ENCODE measurements around the gene SS18.
A peak's percentile ranks its signal among the peaks of the same experiment; 100 is the strongest.

The SS18 gene

GRCh38 chr18:26071725-26072124 is 18.7 kb downstream of the SS18 start:
- no peak overlapping the region for H3K9ac ChIP-seq (ENCODE audit: low read length)
- peaks cover 89% of the 10 kb centered on the region for H3K36me3 ChIP-seq (ENCODE audit: control insufficient read depth, insufficient read depth, low read length)
- no peaks in the 10 kb centered on the region for H3K27me3 ChIP-seq (ENCODE audit: control insufficient read depth, insufficient read depth, low read length)
- H3K4me1 ChIP-seq (ENCODE audit: control insufficient read depth, insufficient read depth, low read length) = no peaks in the 10 kb centered on the region
- peaks cover 12% of the 10 kb centered on the region; the same call in 1 of the 2 replicates for H3K9me3 ChIP-seq (ENCODE audit: control insufficient read depth, insufficient read depth, low read depth, low read length)
- no peak overlapping the region for H3K27ac ChIP-seq (ENCODE audit: low read depth, low read length)
- no peak overlapping the region for H3K4me3 ChIP-seq (ENCODE audit: low read depth, low read length)

DNA sequence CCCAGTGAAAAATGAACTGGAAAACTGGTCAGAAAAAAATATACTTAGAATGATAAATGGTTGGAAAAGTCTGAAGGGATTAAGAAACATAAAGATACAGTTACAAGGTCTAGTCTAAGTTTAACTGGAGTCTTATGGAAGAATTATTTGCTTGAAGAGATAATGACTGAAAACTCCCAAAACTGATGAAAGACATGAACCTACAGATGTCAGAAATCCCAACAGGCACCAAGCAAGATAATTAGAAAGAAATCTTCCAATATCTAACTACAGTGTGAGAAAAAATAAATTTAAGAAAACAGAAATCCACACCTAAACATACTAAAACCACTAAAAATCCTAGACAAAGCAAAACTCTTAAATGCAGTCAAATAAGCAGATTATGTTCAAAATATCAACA is 19.4 kb downstream of the SS18 start:
- H3K27me3 ChIP-seq (ENCODE audit: control insufficient read depth, insufficient read depth, low read length) = no peaks in the 10 kb centered on the region
- H3K4me3 ChIP-seq (ENCODE audit: low read depth, low read length) = no peak overlapping the region
- H3K36me3 ChIP-seq (ENCODE audit: control insufficient read depth, insufficient read depth, low read length) = peaks cover 87% of the 10 kb centered on the region
- H3K4me1 ChIP-seq (ENCODE audit: control insufficient read depth, insufficient read depth, low read length) = no peaks in the 10 kb centered on the region
- no peak overlapping the region for H3K27ac ChIP-seq (ENCODE audit: low read depth, low read length)
- peaks cover 12% of the 10 kb centered on the region; the same call in 1 of the 2 replicates for H3K9me3 ChIP-seq (ENCODE audit: control insufficient read depth, insufficient read depth, low read depth, low read length)
- no peak overlapping the region for H3K9ac ChIP-seq (ENCODE audit: low read length)

DNA sequence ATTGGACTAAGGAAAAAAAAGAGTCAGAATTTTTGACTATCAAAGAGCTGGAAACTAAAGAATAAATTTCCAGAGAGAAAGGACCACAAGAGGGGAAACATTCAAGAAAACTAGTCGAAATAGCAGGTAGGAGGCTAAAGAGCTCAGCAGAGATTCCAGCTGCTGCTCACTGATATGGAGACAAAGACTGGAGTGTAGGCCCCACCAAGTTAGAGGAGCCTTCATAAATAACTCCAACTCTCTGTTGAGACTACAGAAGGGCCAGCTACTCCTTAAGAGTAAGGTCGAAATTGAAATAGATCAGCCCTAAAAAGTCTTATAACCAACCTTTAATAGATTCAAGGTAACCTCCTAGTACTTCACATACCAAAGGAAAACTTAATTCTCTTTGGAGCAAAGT is 31.1 kb downstream of the SS18 start:
- no peak overlapping the region for H3K4me3 ChIP-seq (ENCODE audit: low read depth, low read length)
- H3K36me3 ChIP-seq (ENCODE audit: control insufficient read depth, insufficient read depth, low read length) = peaks cover 33% of the 10 kb centered on the region
- H3K27ac ChIP-seq (ENCODE audit: low read depth, low read length) = peak overlapping the region; percentile 19; the same call in 1 of the 2 replicates
- no peaks in the 10 kb centered on the region for H3K9me3 ChIP-seq (ENCODE audit: control insufficient read depth, insufficient read depth, low read depth, low read length)
- H3K4me1 ChIP-seq (ENCODE audit: control insufficient read depth, insufficient read depth, low read length) = no peaks in the 10 kb centered on the region
- H3K27me3 ChIP-seq (ENCODE audit: control insufficient read depth, insufficient read depth, low read length) = no peaks in the 10 kb centered on the region
- H3K9ac ChIP-seq (ENCODE audit: low read length) = no peak overlapping the region

DNA sequence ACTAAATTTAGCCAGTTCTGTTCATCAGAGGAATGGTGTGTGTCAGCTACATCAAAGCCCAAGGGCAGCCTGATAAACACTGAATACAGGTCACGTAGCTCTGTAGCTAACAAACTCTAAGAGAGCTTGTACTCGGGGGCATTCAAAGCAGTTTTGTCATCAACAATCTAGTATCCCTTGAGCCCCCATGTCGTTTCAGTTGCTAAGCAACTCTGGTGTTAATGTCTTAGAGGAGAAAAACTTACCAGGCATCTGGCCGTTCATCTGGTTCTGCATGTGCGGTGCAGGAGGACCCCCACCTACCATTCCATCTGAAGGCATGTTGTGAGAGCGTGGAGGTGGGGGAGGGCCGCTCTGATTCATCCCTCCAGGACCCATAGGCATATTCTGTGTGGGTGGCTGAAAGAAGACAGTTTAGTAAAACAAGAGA is 33.1 kb downstream of the SS18 start:
- Histone ChIP-seq H3K9ac (ENCODE audit: low read length) (no peak overlapping the region), H3K4me3 (ENCODE audit: low read depth, low read length) (no peak overlapping the region), H3K9me3 (ENCODE audit: control insufficient read depth, insufficient read depth, low read depth, low read length) (no peaks in the 10 kb centered on the region), H3K27ac (ENCODE audit: low read depth, low read length) (no peak overlapping the region), H3K4me1 (ENCODE audit: control insufficient read depth, insufficient read depth, low read length) (no peaks in the 10 kb centered on the region), H3K27me3 (ENCODE audit: control insufficient read depth, insufficient read depth, low read length) (no peaks in the 10 kb centered on the region), H3K36me3 (ENCODE audit: control insufficient read depth, insufficient read depth, low read length) (peaks cover 46% of the 10 kb centered on the region)

DNA sequence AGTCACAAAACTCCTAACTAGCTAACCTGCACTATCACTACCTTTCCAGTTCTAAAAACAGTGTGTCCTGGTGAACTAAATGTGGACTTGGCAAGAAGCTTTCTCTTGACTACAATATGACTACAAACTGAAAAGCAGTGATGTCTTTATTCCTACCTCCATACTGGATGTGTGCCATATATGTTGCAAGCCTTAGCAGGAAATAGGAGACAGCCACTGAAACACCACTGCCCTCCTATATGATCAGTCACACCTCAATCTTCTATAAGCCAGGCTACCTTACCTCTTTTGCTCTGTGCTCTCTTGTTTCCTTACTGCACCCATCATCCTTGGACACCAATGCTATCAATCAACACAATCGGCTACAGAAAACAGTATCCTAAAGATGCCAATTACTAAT is 34.1 kb downstream of the SS18 start:
- Histone ChIP-seq H3K36me3 (ENCODE audit: control insufficient read depth, insufficient read depth, low read length) (peaks cover 54% of the 10 kb centered on the region), H3K27ac (ENCODE audit: low read depth, low read length) (no peak overlapping the region), H3K9ac (ENCODE audit: low read length) (no peak overlapping the region), H3K4me1 (ENCODE audit: control insufficient read depth, insufficient read depth, low read length) (no peaks in the 10 kb centered on the region), H3K4me3 (ENCODE audit: low read depth, low read length) (no peak overlapping the region), H3K9me3 (ENCODE audit: control insufficient read depth, insufficient read depth, low read depth, low read length) (no peaks in the 10 kb centered on the region), H3K27me3 (ENCODE audit: control insufficient read depth, insufficient read depth, low read length) (no peaks in the 10 kb centered on the region)

DNA sequence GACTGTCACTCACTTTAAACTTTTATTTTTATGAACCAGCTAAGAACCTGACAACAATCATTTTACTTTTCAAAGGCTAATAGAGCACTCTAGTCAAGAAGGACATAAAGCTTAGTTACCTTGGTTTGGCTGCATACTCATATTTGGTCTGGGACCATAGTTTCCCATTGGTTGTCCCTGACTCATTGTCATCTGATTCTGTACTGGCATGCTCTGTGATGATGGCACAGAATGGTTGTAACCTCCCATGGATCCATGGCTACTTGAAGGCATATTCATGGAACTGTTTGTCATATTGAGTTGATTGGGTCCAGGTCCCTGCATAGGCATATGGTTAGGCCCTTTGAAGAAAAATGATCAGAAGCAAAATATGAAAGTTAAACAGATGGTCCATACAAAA is 37.9 kb downstream of the SS18 start:
- no peak overlapping the region for H3K9ac ChIP-seq (ENCODE audit: low read length)
- no peak overlapping the region for H3K4me3 ChIP-seq (ENCODE audit: low read depth, low read length)
- H3K36me3 ChIP-seq (ENCODE audit: control insufficient read depth, insufficient read depth, low read length) = peaks cover 52% of the 10 kb centered on the region
- no peak overlapping the region for H3K27ac ChIP-seq (ENCODE audit: low read depth, low read length)
- no peaks in the 10 kb centered on the region for H3K4me1 ChIP-seq (ENCODE audit: control insufficient read depth, insufficient read depth, low read length)
- no peaks in the 10 kb centered on the region for H3K9me3 ChIP-seq (ENCODE audit: control insufficient read depth, insufficient read depth, low read depth, low read length)
- H3K27me3 ChIP-seq (ENCODE audit: control insufficient read depth, insufficient read depth, low read length) = no peaks in the 10 kb centered on the region

DNA sequence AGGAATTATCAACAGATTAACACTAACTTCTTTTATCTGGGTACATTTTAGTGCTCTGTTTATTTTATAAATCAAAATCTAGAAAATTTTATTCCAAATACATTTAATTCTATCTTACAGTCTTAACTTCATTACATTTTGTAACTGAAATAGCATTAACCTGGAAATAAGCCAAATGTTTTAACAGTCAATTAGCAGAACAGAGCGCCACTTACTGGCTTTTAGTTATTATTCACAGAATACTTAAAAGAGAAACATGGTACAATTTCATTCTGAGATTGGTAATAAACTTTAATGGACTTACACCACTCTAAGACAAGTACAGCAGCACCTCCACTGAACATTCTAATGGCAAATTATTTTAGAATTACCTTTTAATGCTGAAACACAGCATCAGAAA is 38.6 kb downstream of the SS18 start:
- Histone ChIP-seq H3K27ac (ENCODE audit: low read depth, low read length) (no peak overlapping the region), H3K4me3 (ENCODE audit: low read depth, low read length) (no peak overlapping the region), H3K9me3 (ENCODE audit: control insufficient read depth, insufficient read depth, low read depth, low read length) (no peaks in the 10 kb centered on the region), H3K4me1 (ENCODE audit: control insufficient read depth, insufficient read depth, low read length) (no peaks in the 10 kb centered on the region), H3K27me3 (ENCODE audit: control insufficient read depth, insufficient read depth, low read length) (no peaks in the 10 kb centered on the region), H3K9ac (ENCODE audit: low read length) (no peak overlapping the region), H3K36me3 (ENCODE audit: control insufficient read depth, insufficient read depth, low read length) (peaks cover 47% of the 10 kb centered on the region)

DNA sequence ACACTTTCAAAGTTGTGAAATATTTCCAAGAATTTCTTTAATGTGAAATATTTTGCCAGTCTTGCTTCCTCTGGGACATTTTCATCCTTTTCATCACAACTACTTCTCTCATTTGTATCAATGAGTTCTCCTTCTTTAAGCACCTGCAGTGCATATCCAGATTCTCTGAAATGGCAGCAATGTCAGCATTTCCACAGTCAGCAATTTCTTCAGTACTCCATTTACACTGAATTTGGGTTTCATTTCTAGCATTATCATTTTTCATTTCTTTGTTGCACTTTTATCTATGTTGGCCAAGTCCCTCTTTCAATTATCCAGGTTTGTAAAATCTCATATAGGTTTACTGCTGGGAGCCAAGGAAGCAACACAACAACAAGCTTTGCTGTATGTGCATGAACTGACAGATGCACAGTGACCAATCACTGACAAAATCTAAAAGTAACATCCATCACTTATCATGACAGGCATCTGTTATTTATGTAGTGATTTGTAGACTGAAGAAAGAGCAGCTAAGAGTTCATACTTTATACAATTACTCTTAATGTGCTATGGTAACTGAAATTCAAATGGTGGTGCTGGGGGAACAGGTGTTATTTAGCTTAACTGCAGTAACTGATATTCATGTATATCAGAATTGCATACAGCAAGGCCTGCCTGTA is 43.9 kb downstream of the SS18 start:
- Histone ChIP-seq H3K9me3 (ENCODE audit: control insufficient read depth, insufficient read depth, low read depth, low read length) (no peaks in the 10 kb centered on the region), H3K9ac (ENCODE audit: low read length) (no peak overlapping the region), H3K36me3 (ENCODE audit: control insufficient read depth, insufficient read depth, low read length) (peaks cover 27% of the 10 kb centered on the region), H3K4me3 (ENCODE audit: low read depth, low read length) (no peak overlapping the region), H3K27me3 (ENCODE audit: control insufficient read depth, insufficient read depth, low read length) (no peaks in the 10 kb centered on the region), H3K27ac (ENCODE audit: low read depth, low read length) (no peak overlapping the region), H3K4me1 (ENCODE audit: control insufficient read depth, insufficient read depth, low read length) (no peaks in the 10 kb centered on the region)

- no peak overlapping the region for H3K9ac ChIP-seq (ENCODE audit: low read length)
- no peaks in the 10 kb centered on the region for H3K9me3 ChIP-seq (ENCODE audit: control insufficient read depth, insufficient read depth, low read depth, low read length)
- no peak overlapping the region for H3K27ac ChIP-seq (ENCODE audit: low read depth, low read length)
- peaks cover 22% of the 10 kb centered on the region for H3K36me3 ChIP-seq (ENCODE audit: control insufficient read depth, insufficient read depth, low read length)
- H3K4me1 ChIP-seq (ENCODE audit: control insufficient read depth, insufficient read depth, low read length) = no peaks in the 10 kb centered on the region
- H3K4me3 ChIP-seq (ENCODE audit: low read depth, low read length) = no peak overlapping the region
- H3K27me3 ChIP-seq (ENCODE audit: control insufficient read depth, insufficient read depth, low read length) = no peaks in the 10 kb centered on the region
Measured at GRCh38 chr18:26044807-26045206, 45.6 kb downstream of the SS18 start.

- Histone ChIP-seq H3K36me3 (ENCODE audit: control insufficient read depth, insufficient read depth, low read length) (peaks cover 27% of the 10 kb centered on the region), H3K9ac (ENCODE audit: low read length) (no peak overlapping the region), H3K27ac (ENCODE audit: low read depth, low read length) (no peak overlapping the region), H3K9me3 (ENCODE audit: control insufficient read depth, insufficient read depth, low read depth, low read length) (no peaks in the 10 kb centered on the region), H3K27me3 (ENCODE audit: control insufficient read depth, insufficient read depth, low read length) (no peaks in the 10 kb centered on the region), H3K4me1 (ENCODE audit: control insufficient read depth, insufficient read depth, low read length) (peaks cover 16% of the 10 kb centered on the region), H3K4me3 (ENCODE audit: low read depth, low read length) (no peak overlapping the region)
Measured at GRCh38 chr18:26040051-26040656, 50.3 kb downstream of the SS18 start.

GRCh38 chr18:26039203-26039602 is 51.2 kb downstream of the SS18 start:
- Histone ChIP-seq H3K4me3 (ENCODE audit: low read depth, low read length) (no peak overlapping the region), H3K4me1 (ENCODE audit: control insufficient read depth, insufficient read depth, low read length) (peaks cover 20% of the 10 kb centered on the region), H3K9me3 (ENCODE audit: control insufficient read depth, insufficient read depth, low read depth, low read length) (no peaks in the 10 kb centered on the region), H3K36me3 (ENCODE audit: control insufficient read depth, insufficient read depth, low read length) (peaks cover 32% of the 10 kb centered on the region), H3K27me3 (ENCODE audit: control insufficient read depth, insufficient read depth, low read length) (no peaks in the 10 kb centered on the region), H3K9ac (ENCODE audit: low read length) (no peak overlapping the region), H3K27ac (ENCODE audit: low read depth, low read length) (no peak overlapping the region)
